ENCODE measurements around the gene NFKB2. TPM values are rescaled to one million over a fixed set of nuclear protein-coding genes. Genes with fewer than 3 reads are reported as not detected.

The NFKB2 gene
- total RNA-seq, 1 experiment from 2014 or later = 27.6 TPM

DNA sequence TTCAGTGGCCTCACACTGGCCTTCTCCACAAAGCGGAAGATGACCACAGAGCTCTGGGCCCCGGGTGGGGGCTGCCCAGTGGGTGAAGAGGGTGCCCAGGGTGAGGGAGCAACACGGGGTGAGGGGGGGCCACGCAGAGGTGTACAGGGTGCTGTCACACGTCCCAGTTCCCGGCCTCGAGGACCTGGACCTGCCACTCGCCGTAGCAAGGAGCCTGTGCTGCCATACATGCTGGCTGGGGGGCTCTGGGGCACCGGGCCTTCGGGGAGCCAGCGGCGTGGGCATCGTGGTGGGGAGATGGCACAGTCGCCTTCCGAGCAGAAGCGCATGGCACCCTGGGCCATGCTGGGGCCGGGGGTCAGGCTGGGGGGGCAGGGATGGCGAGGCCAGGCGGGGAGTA lies 21.2 kb downstream of the NFKB2 start (continued):
- TF ChIP-seq, protein P1, sequence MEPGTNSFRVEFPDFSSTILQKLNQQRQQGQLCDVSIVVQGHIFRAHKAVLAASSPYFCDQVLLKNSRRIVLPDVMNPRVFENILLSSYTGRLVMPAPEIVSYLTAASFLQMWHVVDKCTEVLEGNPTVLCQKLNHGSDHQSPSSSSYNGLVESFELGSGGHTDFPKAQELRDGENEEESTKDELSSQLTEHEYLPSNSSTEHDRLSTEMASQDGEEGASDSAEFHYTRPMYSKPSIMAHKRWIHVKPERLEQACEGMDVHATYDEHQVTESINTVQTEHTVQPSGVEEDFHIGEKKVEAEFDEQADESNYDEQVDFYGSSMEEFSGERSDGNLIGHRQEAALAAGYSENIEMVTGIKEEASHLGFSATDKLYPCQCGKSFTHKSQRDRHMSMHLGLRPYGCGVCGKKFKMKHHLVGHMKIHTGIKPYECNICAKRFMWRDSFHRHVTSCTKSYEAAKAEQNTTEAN (CRISPR knock-in tag; IDR thresholded peaks at IDR 0.05) = no peak
- no peak for TF ChIP-seq FOXK1 (CRISPR knock-in tag; IDR thresholded peaks at IDR 0.05)
- TF ChIP-seq ATF2 (CRISPR knock-in tag; IDR thresholded peaks at IDR 0.05; ENCODE audit: borderline replicate concordance, low read depth) = no peak
- TF ChIP-seq PRDM15 (CRISPR knock-in tag; IDR thresholded peaks at IDR 0.05) = no peak

GRCh38 chr10:102418622-102419268 lies 23.2 kb downstream of the NFKB2 start, which contains the start of gene PSD:
Gene PSD, minus strand, starts transcription at chr10:102418785. Its CDS starts 1,747 bp downstream, at chr10:102417038.
- CTCF ChIA-PET = interaction anchor here (0.6 to 1.4 kb wide), 9 partner anchors 13 to 188 kb away, joined by 3 to 14 read pairs (median 4); partner anchors contain the start of genes CUEDC2 and NFKB2
- POLR2A ChIA-PET = interaction anchor here (0.7 to 1.1 kb wide), 3 partner anchors 20 to 44 kb away, joined by 3 to 5 read pairs (median 4); partner anchors contain the start of gene C10orf95
- peak; percentile 11 for ATAC-seq
- Mint-ChIP-seq H3K36me3 (peaks cover 9% of the 10 kb centered on the region; the same call in 1 of the 2 replicates), H3K27me3 (ENCODE audit: low read depth) (peaks cover 5% of the 10 kb centered on the region; the same call in 1 of the 2 replicates), H3K4me3 (peak within 1 kb of the TSS; percentile 98), H3K4me1 (peaks cover 19% of the 10 kb centered on the region), H3K9me3 (no peaks in the 10 kb centered on the region), H3K27ac (peak within 1 kb of the TSS; percentile 90; the same call in 1 of the 2 replicates)
- TF ChIP-seq, protein P2, sequence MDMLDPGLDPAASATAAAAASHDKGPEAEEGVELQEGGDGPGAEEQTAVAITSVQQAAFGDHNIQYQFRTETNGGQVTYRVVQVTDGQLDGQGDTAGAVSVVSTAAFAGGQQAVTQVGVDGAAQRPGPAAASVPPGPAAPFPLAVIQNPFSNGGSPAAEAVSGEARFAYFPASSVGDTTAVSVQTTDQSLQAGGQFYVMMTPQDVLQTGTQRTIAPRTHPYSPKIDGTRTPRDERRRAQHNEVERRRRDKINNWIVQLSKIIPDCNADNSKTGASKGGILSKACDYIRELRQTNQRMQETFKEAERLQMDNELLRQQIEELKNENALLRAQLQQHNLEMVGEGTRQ (CRISPR knock-in tag; IDR thresholded peaks at IDR 0.05) = peak; percentile 50; the same call in 1 of the 2 replicates
- TF ChIP-seq ATF1 (CRISPR knock-in tag; IDR thresholded peaks at IDR 0.05) (0 out of 2 replicates have a peak, but pooled peaks have one; percentile 19), CREB1 (CRISPR knock-in tag; IDR thresholded peaks at IDR 0.05) (peak; percentile 71; the same call in 1 of the 2 replicates), CBFB (CRISPR knock-in tag; IDR thresholded peaks at IDR 0.05; ENCODE audit: low read depth) (peak; percentile 24; the same call in 1 of the 2 replicates), CREM (CRISPR knock-in tag; IDR thresholded peaks at IDR 0.05) (0 out of 2 replicates have a peak, but pooled peaks have one; percentile 20), NR1H2 (CRISPR knock-in tag; IDR thresholded peaks at IDR 0.05) (no peak), SP1 (CRISPR knock-in tag; conservative IDR thresholded peaks at IDR 0.05) (peak; percentile 42)
- TF ChIP-seq, protein P3, sequence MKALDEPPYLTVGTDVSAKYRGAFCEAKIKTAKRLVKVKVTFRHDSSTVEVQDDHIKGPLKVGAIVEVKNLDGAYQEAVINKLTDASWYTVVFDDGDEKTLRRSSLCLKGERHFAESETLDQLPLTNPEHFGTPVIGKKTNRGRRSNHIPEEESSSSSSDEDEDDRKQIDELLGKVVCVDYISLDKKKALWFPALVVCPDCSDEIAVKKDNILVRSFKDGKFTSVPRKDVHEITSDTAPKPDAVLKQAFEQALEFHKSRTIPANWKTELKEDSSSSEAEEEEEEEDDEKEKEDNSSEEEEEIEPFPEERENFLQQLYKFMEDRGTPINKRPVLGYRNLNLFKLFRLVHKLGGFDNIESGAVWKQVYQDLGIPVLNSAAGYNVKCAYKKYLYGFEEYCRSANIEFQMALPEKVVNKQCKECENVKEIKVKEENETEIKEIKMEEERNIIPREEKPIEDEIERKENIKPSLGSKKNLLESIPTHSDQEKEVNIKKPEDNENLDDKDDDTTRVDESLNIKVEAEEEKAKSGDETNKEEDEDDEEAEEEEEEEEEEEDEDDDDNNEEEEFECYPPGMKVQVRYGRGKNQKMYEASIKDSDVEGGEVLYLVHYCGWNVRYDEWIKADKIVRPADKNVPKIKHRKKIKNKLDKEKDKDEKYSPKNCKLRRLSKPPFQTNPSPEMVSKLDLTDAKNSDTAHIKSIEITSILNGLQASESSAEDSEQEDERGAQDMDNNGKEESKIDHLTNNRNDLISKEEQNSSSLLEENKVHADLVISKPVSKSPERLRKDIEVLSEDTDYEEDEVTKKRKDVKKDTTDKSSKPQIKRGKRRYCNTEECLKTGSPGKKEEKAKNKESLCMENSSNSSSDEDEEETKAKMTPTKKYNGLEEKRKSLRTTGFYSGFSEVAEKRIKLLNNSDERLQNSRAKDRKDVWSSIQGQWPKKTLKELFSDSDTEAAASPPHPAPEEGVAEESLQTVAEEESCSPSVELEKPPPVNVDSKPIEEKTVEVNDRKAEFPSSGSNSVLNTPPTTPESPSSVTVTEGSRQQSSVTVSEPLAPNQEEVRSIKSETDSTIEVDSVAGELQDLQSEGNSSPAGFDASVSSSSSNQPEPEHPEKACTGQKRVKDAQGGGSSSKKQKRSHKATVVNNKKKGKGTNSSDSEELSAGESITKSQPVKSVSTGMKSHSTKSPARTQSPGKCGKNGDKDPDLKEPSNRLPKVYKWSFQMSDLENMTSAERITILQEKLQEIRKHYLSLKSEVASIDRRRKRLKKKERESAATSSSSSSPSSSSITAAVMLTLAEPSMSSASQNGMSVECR (CRISPR knock-in tag; IDR thresholded peaks at IDR 0.05; ENCODE audit: borderline replicate concordance) = no peak; the same call in 1 of the 2 replicates
- peak; percentile 69 for DNase-seq (ENCODE audit: low spot score)

All from WTC11 (cell line).